Stimulated activated naive CD8-positive, alpha-beta T cell treated with anti-CD3 and anti-CD28 coated beads, Interleukin-15, Interleukin-2, amounts not matched to agents 100 ng/mL and 50 ng/mL, for 24 hours (primary cell): ENCODE results near the gene MAP3K13.
"Not testable (repeated sequence)": the region's sequence is repeated elsewhere in the genome, so short reads cannot be mapped to it uniquely, and the experiment has no call there.

ENCODE experiments used
- H3K27ac Mint-ChIP-seq: one replicate; pipeline ENCODE4 v1.8.0; 2021; ENCODE audit warnings: mild to moderate bottlenecking, mixed read lengths
- H3K27me3 Mint-ChIP-seq: one replicate; pipeline ENCODE4 v1.8.0; 2021; ENCODE audit warnings: mixed read lengths
- H3K36me3 Mint-ChIP-seq: one replicate; pipeline ENCODE4 v1.8.0; 2021; ENCODE audit warnings: low read depth, mixed read lengths
- H3K4me1 Mint-ChIP-seq: one replicate; pipeline ENCODE4 v1.8.0; 2021; ENCODE audit warnings: low read depth, mixed read lengths
- H3K4me3 Mint-ChIP-seq: one replicate; pipeline ENCODE4 v1.8.0; 2021; ENCODE audit warnings: mild to moderate bottlenecking, mixed read lengths
- H3K9me3 Mint-ChIP-seq: one replicate; pipeline ENCODE4 v1.8.0; 2021; ENCODE audit warnings: mixed read lengths

MAP3K13 gene

GRCh38 chr3:185363662-185364203, 797 bp downstream of the MAP3K13 start:
- H3K27me3 Mint-ChIP-seq, result peaks cover 73% of the 10 kb centered on the region
- H3K27ac Mint-ChIP-seq, result no peak overlapping the region
- H3K4me1 Mint-ChIP-seq, result peaks cover 15% of the 10 kb centered on the region
- no peaks in the 10 kb centered on the region for H3K36me3 Mint-ChIP-seq
- H3K4me3 Mint-ChIP-seq, result peak overlapping the region; percentile 79
- no peaks in the 10 kb centered on the region for H3K9me3 Mint-ChIP-seq

GRCh38 chr3:185365291-185366073, 2.5 kb downstream of the MAP3K13 start:
- H3K4me3 Mint-ChIP-seq, result no peak overlapping the region
- H3K36me3 Mint-ChIP-seq, result no peaks in the 10 kb centered on the region
- H3K4me1 Mint-ChIP-seq, result peaks cover 15% of the 10 kb centered on the region
- H3K27ac Mint-ChIP-seq, result no peak overlapping the region
- no peaks in the 10 kb centered on the region for H3K9me3 Mint-ChIP-seq
- H3K27me3 Mint-ChIP-seq, result peaks cover 69% of the 10 kb centered on the region

GRCh38 chr3:185366074-185366335, 3.1 kb downstream of the MAP3K13 start:
- Mint-ChIP-seq H3K4me3 (no peak overlapping the region), H3K27ac (no peak overlapping the region), H3K27me3 (peaks cover 69% of the 10 kb centered on the region), H3K36me3 (no peaks in the 10 kb centered on the region), H3K9me3 (no peaks in the 10 kb centered on the region), H3K4me1 (peaks cover 15% of the 10 kb centered on the region)

DNA sequence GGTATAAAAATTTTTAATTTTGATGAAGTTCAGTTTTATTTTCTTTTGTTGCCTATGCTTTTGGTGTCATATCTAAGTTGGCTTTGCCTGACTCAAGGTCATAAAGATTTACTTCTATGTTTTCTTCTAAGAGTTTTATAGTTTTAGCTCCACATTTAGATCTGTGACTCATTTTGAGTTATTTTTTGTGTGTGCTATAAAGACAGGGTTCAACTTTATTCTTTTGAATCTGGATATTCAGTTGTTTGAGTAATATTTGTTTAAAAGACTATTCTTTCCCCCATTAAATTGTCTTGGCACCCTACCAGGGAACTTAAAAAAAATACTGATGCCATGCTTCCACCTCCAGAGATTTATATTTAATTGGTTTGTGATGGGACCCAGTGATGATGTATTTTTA, 4.0 kb downstream of the MAP3K13 start:
- Mint-ChIP-seq H3K4me3 (no peak overlapping the region), H3K36me3 (no peaks in the 10 kb centered on the region)

DNA sequence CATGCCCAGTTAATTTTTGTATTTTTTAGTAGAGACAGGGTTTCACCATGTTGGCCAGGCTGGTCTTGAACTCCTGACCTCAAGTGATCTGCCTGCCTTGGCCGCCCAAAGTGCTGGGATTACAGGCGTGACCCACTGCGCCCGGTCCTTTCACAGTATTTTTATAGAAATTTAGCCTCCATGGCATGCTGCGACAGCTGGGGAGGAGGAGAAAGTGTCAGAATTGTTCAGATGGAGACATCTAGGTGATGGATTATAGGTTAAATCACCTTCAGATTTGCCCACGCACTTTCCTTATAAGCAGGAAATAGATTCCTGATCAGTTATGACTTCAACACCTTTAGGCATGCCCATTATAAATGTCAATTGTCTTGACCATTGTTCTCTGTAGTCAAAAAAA, 7.4 kb downstream of the MAP3K13 start:
- H3K9me3 Mint-ChIP-seq, H3K27ac Mint-ChIP-seq, H3K4me3 Mint-ChIP-seq, H3K36me3 Mint-ChIP-seq, H3K4me1 Mint-ChIP-seq: not testable (repeated sequence)
- peaks cover 40% of the 10 kb centered on the region for H3K27me3 Mint-ChIP-seq

More for the DNA sequence above, 4.0 kb downstream of the MAP3K13 start:
- H3K27me3 Mint-ChIP-seq, result peaks cover 70% of the 10 kb centered on the region
- no peaks in the 10 kb centered on the region for H3K9me3 Mint-ChIP-seq
- H3K27ac Mint-ChIP-seq, result no peak overlapping the region
- H3K4me1 Mint-ChIP-seq, result peaks cover 15% of the 10 kb centered on the region

DNA sequence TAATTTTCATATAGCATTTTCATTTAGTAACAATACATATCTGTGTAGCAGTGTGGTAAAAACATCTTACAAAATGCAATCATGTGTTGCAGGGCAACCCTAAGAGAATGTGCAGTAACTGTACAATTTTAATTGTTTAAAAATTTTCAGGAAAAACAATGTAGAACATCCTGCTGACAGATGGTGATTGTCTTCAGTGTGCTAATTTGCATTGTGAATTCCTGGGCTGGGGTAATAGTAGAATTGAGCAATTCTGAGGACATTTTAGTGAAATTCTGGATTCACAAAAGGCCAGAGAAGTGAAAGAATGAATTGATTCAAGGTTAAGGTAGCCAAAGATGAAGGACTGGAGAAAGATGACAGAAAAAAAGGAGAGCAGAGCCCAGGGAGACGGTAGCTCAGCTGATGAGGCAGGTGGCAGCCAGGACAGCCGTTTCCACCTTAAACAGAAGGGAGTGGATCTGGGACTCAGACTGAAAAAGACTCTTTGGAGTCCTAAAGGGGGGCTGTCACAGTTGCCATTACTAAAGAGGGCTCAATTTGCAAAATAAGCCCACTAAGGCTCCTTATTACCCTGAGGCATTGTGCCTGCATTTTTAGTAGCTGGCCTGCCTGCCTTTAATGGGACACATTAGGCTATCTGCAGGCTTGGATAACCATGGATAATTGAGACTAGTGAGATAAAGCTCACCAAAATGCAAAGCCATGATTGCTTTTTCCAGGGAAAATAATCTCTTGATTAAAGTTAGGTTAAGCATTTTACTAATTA, 8.6 kb downstream of the MAP3K13 start:
- Mint-ChIP-seq H3K4me3 (no peak overlapping the region), H3K36me3 (no peaks in the 10 kb centered on the region), H3K27me3 (peaks cover 28% of the 10 kb centered on the region), H3K9me3 (no peaks in the 10 kb centered on the region), H3K27ac (no peak overlapping the region), H3K4me1 (no peaks in the 10 kb centered on the region)

DNA sequence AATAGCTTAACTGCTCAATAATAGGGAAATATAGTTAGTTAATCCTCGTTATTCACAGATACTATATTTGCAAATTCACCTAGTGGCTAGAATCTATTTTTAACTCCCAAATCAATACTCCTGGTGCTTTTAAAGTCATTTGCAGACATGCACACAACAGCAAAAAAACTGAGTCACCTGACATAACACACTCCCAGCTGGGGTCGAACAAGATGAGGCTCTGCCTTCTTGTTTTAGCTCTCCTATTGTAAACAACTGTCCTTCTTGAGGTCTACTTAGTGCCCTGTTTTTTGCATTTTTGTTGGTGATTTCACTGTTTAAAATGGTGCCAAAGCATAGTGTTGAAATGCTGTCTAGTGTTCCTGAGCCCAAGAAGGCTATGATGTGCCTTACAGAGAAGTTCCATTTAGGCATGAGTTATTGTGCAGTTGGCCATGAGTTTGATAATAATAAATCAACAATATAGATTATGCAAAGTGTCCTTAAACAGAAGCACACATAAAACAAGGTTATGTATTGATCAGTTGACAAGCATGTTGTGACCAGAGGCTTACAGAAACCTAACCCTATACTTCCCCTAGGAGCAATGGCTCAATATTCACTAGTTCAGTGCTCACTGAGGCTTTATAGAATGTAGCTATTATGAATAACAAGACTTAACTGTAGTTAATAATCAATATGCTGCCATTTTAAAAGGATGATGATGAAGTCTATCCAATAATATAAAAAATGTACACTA, 18.6 kb downstream of the MAP3K13 start:
- Mint-ChIP-seq H3K27me3 (peaks cover 5% of the 10 kb centered on the region), H3K4me3 (no peak overlapping the region), H3K4me1 (no peaks in the 10 kb centered on the region), H3K27ac (no peak overlapping the region), H3K36me3 (no peaks in the 10 kb centered on the region), H3K9me3 (peaks cover 8% of the 10 kb centered on the region)

- H3K36me3 Mint-ChIP-seq, result no peaks in the 10 kb centered on the region
Observed at GRCh38 chr3:185382154-185382553, 19.2 kb downstream of the MAP3K13 start.

DNA sequence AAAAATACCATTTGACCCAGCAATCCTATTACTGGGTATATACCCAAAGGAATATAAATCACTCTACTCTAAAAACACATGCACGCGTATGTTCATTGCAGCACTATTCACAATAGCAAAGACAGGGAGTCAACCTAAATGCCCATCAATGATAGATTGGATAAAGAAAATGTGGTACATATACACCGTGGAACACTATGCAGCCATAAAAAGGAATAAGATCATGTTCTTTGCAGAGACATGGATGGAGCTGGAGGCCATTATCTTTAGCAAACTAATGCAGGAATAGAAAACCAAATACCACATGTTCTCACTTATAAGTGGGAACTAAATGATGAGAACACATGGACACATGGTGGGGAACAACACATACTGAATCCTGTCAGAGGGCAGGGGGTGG, 23.6 kb downstream of the MAP3K13 start:
- not testable (repeated sequence) for H3K36me3 Mint-ChIP-seq, H3K4me1 Mint-ChIP-seq, H3K27ac Mint-ChIP-seq, H3K4me3 Mint-ChIP-seq, H3K9me3 Mint-ChIP-seq
- peaks cover 11% of the 10 kb centered on the region for H3K27me3 Mint-ChIP-seq

More at GRCh38 chr3:185382154-185382553, 19.2 kb downstream of the MAP3K13 start:
- Mint-ChIP-seq H3K4me1 (no peaks in the 10 kb centered on the region), H3K9me3 (peaks cover 8% of the 10 kb centered on the region), H3K27ac (no peak overlapping the region), H3K27me3 (peaks cover 7% of the 10 kb centered on the region), H3K4me3 (no peak overlapping the region)

DNA sequence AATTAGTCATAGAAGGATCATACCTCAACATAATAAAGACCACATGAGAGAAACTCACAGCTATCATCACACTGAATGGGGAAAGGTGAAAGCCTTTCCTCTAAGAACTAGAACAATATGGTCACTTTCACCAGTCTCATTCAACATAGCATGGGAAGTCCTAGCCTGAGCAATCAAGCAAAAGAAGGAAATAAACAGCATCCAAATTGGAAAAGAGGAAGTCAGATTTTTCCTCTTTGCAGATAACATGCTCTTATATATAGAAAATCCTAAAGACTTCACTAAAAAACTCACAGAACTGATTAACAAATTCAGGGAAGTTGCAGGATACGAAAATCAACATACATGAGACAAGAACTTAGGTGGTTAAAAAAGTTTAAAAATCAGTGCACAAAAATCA, 24.7 kb downstream of the MAP3K13 start:
- H3K36me3 Mint-ChIP-seq, result no peaks in the 10 kb centered on the region
- H3K27ac Mint-ChIP-seq, result no peak overlapping the region
- H3K4me3 Mint-ChIP-seq, result no peak overlapping the region
- H3K9me3 Mint-ChIP-seq, result peaks cover 8% of the 10 kb centered on the region
- peaks cover 11% of the 10 kb centered on the region for H3K27me3 Mint-ChIP-seq
- no peaks in the 10 kb centered on the region for H3K4me1 Mint-ChIP-seq

- no peak overlapping the region for H3K27ac Mint-ChIP-seq
- H3K9me3 Mint-ChIP-seq, result no peaks in the 10 kb centered on the region
- no peak overlapping the region for H3K4me3 Mint-ChIP-seq
- H3K4me1 Mint-ChIP-seq, result no peaks in the 10 kb centered on the region
- H3K27me3 Mint-ChIP-seq, result no peaks in the 10 kb centered on the region
- no peaks in the 10 kb centered on the region for H3K36me3 Mint-ChIP-seq
Observed at GRCh38 chr3:185393055-185393454, 30.1 kb downstream of the MAP3K13 start.

DNA sequence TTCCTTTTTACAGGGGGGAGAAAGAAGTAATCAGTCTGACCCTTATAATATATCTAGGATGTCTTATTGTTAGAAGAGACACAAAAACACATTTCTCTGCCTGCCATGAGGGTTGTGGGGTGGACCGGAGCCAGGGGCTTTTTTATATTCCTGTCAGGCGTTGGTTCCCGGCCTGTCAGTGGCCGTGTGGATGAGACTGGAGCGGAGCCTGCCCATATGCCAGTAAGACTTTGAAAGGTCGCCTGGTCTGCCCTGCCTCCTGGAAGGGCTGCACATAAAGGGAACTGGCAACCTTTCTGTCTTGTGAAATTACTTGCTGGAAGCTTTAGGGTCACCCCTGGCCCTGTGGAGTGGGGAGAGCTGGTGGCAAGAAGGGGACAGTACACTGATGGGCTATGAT, 34.7 kb downstream of the MAP3K13 start:
- Mint-ChIP-seq H3K9me3 (no peaks in the 10 kb centered on the region), H3K4me1 (no peaks in the 10 kb centered on the region), H3K36me3 (no peaks in the 10 kb centered on the region), H3K27me3 (no peaks in the 10 kb centered on the region), H3K4me3 (no peak overlapping the region), H3K27ac (no peak overlapping the region)

DNA sequence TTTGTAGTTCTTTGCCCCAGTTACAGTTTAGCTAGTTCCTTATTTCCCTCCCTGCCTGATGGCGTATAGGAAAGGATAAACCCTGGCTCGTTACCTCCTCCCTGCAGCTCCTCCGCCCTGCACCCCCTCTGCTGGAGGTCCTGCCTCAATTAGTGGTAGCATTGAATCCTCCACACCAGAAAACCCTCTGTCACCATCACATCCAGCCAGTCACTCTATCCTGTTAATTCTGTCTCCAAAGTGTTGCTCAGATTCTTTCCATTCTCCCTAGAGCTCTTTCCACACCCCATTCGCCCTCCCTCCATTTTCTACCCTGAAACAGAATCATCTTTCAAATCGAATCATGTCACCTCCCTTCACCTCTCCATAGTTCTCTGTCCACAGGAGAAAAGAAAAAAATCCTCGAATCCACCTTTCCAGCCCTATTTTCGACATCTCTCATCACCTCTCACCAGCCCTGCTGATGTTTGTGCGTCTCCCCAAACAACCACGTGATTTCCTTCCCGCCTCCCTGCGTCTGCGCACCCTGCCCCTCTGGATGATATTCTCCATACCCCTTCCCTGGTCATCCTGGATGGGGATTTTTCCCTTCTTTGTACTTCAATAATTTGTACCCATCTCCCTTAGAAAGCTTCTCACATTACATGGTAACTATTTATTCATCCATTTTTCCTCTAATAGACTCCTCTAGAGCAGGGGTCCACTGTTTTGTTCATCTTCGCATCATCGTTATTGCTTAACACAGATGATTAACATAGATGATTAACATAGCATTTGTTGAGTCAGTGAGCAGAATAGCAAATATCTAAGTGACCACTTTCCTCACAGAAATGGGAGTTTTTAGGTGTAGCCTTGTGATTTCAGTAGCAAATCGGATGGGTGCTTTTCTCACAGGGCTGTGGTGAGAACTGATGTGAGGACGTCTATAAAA, 37.1 kb downstream of the MAP3K13 start:
- no peak overlapping the region for H3K4me3 Mint-ChIP-seq
- H3K27ac Mint-ChIP-seq, result no peak overlapping the region
- H3K36me3 Mint-ChIP-seq, result no peaks in the 10 kb centered on the region
- no peaks in the 10 kb centered on the region for H3K4me1 Mint-ChIP-seq
- no peaks in the 10 kb centered on the region for H3K9me3 Mint-ChIP-seq
- H3K27me3 Mint-ChIP-seq, result no peaks in the 10 kb centered on the region

GRCh38 chr3:185400866-185401265, 37.9 kb downstream of the MAP3K13 start:
- no peak overlapping the region for H3K27ac Mint-ChIP-seq
- H3K4me1 Mint-ChIP-seq, result no peaks in the 10 kb centered on the region
- no peak overlapping the region for H3K4me3 Mint-ChIP-seq
- peaks cover 4% of the 10 kb centered on the region for H3K27me3 Mint-ChIP-seq
- H3K9me3 Mint-ChIP-seq, result no peaks in the 10 kb centered on the region
- no peaks in the 10 kb centered on the region for H3K36me3 Mint-ChIP-seq
